Measurements from ENCODE around the gene PTPN7.

PTPN7 gene

DNA sequence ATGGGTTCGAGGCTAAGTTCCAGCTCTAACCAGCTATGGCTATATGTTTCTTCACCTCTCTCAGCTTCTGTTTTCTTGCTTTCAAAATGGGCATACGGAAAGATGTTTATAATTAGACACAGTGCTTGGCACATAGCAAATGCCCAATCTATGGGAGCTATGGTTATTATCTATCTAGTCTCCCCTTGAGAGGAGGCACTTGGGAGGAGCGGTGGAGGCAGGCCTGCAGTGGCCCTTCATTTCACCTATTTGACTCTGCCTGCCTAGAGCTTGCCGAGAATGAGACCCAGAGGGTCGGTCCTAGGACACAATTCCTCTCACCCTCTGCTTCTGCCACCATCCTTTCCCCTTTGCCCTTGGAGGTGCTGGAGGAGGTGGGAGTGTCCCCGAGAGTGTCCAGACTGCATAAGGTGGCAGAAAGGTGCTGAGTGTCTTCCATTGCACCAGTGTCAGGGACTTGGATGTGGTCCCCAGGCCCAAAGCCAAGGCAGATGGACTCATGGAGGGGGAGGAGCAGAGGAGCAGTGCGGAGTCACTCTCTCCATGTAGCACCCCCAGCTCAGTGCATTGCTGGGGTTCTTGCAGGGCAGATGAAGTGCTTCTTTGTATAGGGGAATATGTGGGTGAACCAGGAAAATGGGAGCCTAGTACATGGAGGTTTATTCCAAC is 42.2 kb upstream of the PTPN7 start:
- TF ChIP-seq, protein P1, sequence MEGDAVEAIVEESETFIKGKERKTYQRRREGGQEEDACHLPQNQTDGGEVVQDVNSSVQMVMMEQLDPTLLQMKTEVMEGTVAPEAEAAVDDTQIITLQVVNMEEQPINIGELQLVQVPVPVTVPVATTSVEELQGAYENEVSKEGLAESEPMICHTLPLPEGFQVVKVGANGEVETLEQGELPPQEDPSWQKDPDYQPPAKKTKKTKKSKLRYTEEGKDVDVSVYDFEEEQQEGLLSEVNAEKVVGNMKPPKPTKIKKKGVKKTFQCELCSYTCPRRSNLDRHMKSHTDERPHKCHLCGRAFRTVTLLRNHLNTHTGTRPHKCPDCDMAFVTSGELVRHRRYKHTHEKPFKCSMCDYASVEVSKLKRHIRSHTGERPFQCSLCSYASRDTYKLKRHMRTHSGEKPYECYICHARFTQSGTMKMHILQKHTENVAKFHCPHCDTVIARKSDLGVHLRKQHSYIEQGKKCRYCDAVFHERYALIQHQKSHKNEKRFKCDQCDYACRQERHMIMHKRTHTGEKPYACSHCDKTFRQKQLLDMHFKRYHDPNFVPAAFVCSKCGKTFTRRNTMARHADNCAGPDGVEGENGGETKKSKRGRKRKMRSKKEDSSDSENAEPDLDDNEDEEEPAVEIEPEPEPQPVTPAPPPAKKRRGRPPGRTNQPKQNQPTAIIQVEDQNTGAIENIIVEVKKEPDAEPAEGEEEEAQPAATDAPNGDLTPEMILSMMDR (conservative IDR thresholded peaks at IDR 0.05; ENCODE audit: low read depth, low read length), result no peak
- no peak overlapping the region for H3K4me3 ChIP-seq (ENCODE audit: low read length)
- no peak for DNase-seq (ENCODE audit: low read depth)

DNA sequence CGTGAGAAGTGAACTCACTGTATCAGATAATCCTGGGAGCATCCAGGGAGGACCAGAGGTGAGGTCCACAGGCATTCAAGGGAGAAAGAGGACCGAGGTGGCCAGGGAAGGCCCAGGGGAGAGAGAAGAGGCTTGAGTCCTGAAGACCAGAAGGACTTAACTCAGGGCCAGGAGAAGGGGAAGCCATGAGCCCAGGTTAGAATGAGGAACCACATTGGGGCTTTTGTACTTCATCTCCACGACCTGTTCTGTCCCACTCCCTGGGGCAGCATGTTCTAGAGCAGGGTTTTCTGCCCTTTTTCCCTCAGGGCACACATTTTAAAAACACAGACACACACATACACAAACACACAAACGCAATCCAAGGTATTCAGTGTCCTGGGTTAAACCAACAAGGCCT is 41.6 kb upstream of the PTPN7 start:
- TF ChIP-seq, protein P1 (conservative IDR thresholded peaks at IDR 0.05; ENCODE audit: low read depth, low read length), result no peak
- DNase-seq (ENCODE audit: low read depth), result no peak
- no peak overlapping the region for H3K4me3 ChIP-seq (ENCODE audit: low read length)

DNA sequence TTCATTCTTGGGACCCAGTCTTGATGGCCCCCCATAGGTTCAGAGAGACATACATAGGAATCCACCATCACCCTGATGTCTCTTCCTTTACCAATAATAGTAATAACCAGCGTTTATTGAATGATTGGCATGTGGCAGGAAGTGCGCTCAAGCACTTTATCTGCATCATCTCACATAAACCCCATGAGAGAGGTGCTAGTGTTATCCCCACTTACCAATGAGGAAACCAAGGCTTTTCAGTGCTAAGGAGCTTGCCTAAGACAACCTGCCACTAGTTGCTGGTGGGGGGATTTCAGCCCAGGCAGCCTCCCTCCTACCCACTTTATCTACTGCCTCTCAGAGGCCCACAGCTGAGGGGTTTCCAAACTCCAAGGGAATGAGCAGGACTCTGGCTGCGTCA is 40.9 kb upstream of the PTPN7 start:
- TF ChIP-seq, protein P1 (conservative IDR thresholded peaks at IDR 0.05; ENCODE audit: low read depth, low read length), result no peak
- H3K4me3 ChIP-seq (ENCODE audit: low read length), result no peak overlapping the region
- no peak for DNase-seq (ENCODE audit: low read depth)

DNA sequence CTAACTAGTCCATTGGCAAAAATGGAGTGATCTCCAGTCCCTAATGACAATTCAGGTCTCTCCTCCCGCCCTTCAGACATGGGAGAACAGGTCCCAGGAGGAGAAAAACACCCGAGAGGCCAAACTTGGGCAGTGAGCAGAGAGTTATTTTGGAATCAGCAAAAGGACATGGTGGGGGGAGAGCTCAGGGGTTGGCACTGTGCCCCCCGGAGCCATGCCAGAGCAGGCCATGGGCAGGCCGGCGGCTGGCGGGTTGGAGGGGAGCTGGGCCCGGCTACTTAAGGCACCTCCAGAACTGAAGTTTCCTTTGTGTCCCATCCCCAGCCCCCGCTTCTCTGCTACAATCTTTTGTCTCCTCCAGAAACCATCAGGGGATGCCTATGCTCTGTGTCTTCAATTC is 40.3 kb upstream of the PTPN7 start:
- H3K4me3 ChIP-seq (ENCODE audit: low read length), result no peak overlapping the region
- TF ChIP-seq, protein P1 (conservative IDR thresholded peaks at IDR 0.05; ENCODE audit: low read depth, low read length), result no peak
- DNase-seq (ENCODE audit: low read depth), result no peak

DNA sequence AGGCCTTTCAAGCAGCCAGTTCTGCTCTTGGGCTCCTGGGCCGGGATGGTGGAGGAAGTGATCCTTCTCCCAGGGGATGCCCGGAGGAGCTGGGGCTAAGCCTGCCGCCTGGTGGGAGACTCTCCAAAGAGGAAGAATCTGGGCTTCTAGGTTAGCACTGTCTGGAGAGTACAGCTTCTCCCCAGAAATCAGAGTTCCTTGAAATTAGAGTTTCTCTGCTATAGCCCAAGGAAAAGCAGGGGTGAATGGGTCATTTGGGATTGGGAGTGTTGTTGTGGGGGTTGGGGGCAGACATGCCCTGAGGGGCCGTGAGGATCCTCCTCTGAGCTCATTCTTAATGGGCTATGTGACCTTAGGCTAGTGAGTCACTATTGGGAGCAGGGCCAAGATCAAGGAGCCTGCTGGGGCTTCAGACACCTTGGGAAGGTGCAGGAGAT is 39.7 kb upstream of the PTPN7 start:
- DNase-seq (ENCODE audit: low read depth), result no peak
- no peak overlapping the region for H3K4me3 ChIP-seq (ENCODE audit: low read length)
- TF ChIP-seq, protein P1 (conservative IDR thresholded peaks at IDR 0.05; ENCODE audit: low read depth, low read length), result no peak

DNA sequence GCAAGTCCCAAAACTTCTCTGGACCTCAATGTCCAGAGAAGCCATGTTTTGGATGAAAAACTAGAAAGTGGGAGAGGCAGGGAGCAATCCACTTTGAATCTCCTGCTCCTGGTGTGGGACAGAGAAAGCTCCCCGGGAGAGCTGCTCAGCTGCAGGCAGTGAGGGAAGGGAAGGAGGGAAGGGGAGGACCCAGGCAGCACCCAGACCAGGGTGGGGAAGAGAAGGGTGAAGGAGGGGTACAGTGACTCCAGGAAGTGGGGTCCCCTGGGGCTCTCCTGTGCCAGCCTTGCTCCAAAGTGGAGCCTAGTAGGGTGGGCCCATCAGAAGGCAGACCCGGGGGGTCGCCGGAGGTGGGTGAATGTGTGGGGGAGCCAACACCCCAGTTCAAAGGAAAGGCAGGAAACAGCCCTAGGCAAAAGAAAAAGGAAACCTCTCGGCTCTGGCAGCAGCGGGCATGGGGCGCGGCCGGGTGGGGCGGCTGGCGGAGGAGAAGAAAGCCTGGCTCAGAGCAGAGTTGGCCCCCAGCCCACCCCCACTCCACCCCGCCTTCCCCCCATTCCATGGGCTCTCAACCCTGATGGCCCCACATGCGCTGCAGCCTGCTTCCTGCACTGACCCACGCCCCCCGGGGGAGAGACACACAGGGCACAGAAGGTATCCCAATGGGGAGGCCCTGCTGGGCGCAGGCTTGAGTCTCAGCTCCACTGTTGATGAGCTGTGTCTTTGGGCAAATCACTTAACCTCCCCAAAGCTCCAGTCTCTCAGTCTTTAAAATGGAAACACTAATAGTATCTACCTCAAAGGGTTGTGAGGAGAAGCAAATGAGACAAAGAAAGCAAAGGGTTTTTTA is 38.9 kb upstream of the PTPN7 start:
- no peak for DNase-seq (ENCODE audit: low read depth)
- TF ChIP-seq, protein P1 (conservative IDR thresholded peaks at IDR 0.05; ENCODE audit: low read depth, low read length), result no peak
- H3K4me3 ChIP-seq (ENCODE audit: low read length), result no peak overlapping the region

DNA sequence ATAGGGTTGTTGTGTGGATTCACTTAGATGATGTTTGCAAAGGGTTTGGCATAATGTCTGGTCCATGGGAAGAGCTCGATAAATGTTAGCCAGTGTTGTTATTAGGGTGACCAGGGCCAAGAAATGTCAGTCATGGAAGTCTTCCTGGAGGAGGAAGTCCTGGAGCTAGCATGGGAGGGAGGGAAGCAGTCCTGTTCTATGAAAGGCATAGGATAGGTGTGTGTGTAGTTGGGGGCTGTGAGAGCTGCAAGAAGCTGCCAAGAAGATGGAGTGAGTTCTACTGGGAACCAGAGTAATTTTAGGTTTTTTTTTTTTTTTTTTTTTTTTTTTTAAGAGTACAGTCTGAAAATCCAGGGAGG is 37.9 kb upstream of the PTPN7 start:
- no peak for DNase-seq (ENCODE audit: low read depth)
- TF ChIP-seq, protein P1 (conservative IDR thresholded peaks at IDR 0.05; ENCODE audit: low read depth, low read length), result no peak
- H3K4me3 ChIP-seq (ENCODE audit: low read length), result no peak overlapping the region

Data from retinal pigment epithelial cell (primary cell).